ENCODE measurements around the gene EPB41L4A.

- TF ChIP-seq CTCF (optimal IDR thresholded peaks at IDR 0.05 in 1 of 3, IDR thresholded peaks at IDR 0.05 in 1 of 3, conservative IDR thresholded peaks at IDR 0.05 in 1 of 3; ENCODE audit: extremely low read depth in 1 of 3, insufficient read depth in 2 of 3, low read length in 3 of 3) (peak in 2 of 3 experiments; percentile 57 to 66), EZH2 (IDR thresholded peaks at IDR 0.05; ENCODE audit: low read length) (no peak)
These were observed 272.5 kb downstream of the EPB41L4A start for GRCh38 chr5:112146323-112147226.

Data from keratinocyte (primary cell).